Dermis microvascular lymphatic vessel endothelial cell (primary cell): ENCODE measurements around the gene DNAJB12. TPM values are rescaled to one million over a fixed set of nuclear protein-coding genes. Genes with fewer than 3 reads are reported as not detected.
A peak's percentile ranks its signal among the peaks of the same experiment; 100 is the strongest.
"Not testable (repeated sequence)": the region's sequence is repeated elsewhere in the genome, so short reads cannot be mapped to it uniquely, and the experiment has no call there.

ENCODE experiments used
- DNase-seq, 2 donors: peaks; one replicate each; pipeline versions ENCODE4 v3.0.0 to v3.0.0-alpha.2; 2010; ENCODE audit warnings: low read depth in 2 of 2
- total RNA-seq: library from RNA; depleted of rRNA; stranded (reverse); fragments of >200 nt; gene quantifications from 2 replicates; pipeline ENCODE4 v1.2.1, GENCODE V29; 2014

Gene DNAJB12
- total RNA-seq, 1 donor from 2014 or later = 16.8 TPM

DNA sequence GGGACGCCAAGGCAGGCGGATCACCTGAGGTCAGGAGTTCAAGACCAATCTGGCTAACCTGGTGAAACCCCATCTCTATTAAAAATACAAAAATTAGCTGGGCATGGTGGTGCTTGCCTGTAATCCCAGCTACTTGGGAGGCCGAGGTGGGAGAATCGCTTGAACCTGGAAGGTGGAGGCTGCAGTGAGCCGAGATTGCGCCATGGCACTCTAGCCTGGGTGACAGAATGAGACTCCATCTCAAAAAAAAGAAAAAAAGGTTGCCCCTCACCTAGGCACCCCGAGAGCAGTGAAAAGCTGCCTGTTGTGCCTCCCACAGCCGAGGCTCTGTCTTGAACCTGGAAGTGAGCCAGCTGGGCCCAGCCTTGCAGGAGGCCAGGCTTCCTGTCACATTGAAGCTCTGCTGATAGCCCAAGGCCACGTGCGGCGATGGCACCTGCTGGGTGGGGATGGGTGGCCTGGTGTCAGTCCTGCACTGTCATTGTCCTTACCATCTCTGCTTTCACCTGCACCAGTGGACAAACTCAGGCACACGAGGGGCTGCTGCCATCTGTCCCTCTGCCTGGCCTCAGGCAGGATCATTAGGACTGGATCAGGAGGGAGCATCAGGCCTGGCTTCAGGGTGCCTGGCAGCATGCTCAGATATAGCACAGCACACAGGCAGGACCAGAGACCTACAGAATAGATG is 37.8 kb downstream of the DNAJB12 start:
- peak in 1 of 2 donors; percentile 77 for DNase-seq

GRCh38 chr10:72316386-72316700 is 38.4 kb downstream of the DNAJB12 start:
- DNase-seq = peak; percentile 57 to 65

DNA sequence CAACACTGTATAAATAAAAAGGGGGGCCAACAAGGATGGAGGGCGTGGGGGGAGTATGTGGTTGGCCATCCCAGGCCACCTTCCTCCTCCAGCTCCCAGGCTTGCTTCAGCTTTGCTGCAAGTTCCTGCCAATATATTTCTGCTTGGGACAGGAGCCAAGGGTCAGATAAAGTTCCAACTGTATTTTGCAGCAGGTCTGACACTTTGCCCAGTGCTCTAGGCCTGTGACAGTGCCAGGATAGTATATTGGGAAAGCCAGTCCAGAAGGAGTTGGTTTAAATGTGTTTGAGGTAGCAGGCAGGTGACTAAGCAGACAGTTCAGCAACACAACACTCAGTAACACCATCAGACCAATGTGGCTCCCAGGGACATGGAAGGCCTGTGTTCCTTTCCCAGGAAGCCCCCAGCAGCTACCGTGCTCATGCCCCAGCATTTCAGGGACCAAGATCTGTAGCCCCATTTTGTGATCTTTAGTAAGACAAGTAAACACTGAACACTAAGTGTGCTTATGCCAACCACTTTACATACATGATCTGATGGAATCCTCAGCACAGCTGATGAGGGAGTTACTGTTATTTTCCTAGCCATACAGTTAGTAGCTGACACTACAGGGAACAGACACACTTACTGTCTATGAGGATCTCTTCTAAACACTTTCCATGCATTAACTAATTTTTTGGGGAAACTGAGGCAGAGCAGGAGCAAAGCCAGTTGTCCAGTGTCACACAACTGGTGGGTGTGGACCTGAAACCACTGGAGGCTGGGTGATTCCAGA is 38.9 kb downstream of the DNAJB12 start:
- DNase-seq = peak; percentile 64 to 80

DNA sequence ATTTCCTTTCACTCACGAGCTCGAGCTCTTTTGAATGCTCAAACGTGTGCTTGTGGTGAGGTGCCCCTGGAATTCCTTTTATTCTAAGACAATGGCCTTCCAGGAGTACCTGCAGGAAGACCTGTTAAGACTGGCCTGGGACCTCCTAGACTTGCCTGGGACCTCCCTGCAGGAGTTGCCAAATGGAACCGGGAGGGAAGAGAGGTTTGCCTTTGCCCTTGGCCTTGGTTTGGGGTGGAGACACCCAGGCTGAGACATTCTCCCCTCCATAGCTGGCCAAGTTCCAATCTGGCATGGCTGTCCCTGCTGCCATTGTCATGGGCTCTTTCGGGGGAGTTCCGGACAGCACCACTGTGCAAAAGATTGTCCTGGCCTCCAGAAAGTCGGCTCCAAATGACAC is 39.7 kb downstream of the DNAJB12 start:
- peak in 1 of 2 donors; percentile 46 for DNase-seq

- DNase-seq = no peak
These were observed 40.5 kb downstream of the DNAJB12 start for GRCh38 chr10:72314263-72314662.

DNA sequence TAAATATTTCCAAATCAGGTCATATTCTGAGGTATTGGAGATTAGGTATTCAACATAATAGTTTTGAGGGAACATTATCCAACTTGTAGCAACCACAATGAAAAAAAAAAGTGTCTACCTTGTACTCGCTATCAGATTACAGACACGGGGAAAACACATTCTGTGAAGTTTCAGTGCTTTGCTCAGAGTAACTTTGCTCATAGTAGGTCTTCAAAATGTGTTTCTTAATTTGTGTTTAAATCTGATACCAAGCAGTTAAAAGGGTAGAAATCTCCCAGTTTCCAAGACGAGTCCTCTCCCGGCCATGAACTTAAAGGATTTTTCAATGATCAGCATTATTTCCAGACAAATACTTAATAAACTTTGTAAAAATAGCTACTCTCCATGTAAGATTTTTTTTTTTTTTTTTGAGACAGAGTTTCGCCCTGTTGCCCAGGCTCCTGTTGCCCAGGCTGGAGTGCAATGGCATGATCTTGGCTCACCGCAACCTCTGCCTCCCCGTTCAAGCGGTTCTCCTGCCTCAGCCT is 41.8 kb downstream of the DNAJB12 start:
- no peak for DNase-seq

DNA sequence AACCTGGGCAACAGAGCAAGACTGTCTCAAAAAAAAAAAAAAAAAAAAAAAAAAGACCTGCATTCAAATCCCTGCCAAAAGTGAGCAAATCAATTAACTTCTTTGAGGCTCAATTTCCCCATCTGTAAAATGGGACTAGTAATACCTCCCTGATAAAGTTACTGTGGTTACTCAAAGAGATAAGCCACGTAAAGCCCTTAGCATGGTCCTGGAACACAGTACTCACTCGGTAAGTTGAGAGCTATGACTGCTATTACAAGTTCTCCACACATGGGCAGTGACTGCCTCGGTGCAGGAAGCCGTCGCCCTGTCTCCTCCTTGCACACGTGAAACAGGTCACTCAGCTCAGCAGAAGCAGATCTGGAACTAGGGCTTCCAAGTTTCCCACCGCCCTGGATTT is 43.1 kb downstream of the DNAJB12 start:
- DNase-seq = no peak

- DNase-seq = no peak
These were observed 44.1 kb downstream of the DNAJB12 start for GRCh38 chr10:72310636-72311035.

GRCh38 chr10:72310241-72310633 is 44.5 kb downstream of the DNAJB12 start:
- peak in 1 of 2 donors; percentile 55 for DNase-seq

DNA sequence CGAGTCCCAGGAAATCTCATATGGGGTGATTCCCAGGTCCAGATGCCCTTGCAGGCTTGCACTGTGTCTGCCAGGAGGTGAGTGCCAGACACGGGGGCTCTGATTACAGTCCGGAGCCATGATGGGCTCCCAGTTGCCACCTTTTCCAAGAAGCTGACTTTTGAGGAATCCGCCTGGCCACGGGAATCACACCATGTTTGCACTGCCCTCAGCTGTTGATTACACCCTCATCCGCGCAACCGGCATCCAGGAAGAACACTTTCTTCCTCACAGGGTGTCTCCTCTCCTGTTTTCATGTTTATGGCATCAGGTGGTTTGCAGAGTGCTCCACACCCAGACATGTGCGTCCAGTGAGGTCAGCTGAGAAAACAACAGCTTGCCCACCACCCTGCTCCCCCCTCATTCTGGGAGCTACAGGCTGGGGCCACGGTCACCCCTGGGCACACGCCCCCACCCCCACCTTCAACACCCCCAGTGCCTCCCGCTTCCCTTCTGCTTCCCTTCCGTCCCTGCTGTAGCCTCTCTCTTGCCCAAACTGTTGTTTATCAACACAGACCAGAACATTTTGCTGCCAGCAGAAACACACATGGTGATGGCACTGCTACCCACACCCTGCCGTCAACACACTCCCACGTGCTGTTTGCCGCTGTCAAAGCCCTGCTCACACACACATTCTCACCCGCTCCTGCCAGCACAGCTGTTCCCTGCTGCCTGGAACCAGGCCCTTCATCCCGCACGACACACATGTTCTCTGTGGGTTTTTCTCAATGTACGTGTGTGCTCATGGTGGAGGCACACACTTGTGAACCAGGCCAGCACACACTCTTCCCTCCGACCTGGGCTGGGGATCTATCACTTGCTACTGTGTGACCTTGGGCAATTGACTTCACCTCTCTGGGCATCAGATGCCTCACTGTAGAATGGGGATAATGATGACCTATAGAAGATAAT is 45.2 kb downstream of the DNAJB12 start:
- DNase-seq = peak in 1 of 2 donors; percentile 43

GRCh38 chr10:72308320-72308987 is 46.3 kb downstream of the DNAJB12 start:
- DNase-seq = peak in 1 of 2 donors; percentile 79

DNA sequence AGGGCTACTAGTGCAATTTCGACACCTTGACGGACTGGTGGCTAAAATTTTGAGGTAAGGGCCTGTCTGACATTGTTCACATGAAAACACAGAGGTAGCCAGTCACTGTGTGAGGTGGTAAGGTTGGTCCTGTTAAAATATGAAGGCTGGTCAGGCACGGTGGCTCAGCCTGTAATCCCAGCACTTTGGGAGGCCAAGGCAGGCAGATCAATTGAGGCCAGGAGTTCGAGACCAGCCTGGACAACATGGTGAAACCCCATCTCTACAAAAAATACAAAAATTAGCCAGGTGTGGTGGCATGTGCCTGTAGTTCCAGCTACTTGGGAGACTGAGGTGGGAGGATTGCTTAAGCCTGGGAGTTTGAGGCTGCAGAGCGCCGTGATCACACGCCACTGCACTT is 47.0 kb downstream of the DNAJB12 start:
- DNase-seq = not testable (repeated sequence)

GRCh38 chr10:72306215-72306760 is 48.4 kb downstream of the DNAJB12 start:
- DNase-seq = no peak

DNA sequence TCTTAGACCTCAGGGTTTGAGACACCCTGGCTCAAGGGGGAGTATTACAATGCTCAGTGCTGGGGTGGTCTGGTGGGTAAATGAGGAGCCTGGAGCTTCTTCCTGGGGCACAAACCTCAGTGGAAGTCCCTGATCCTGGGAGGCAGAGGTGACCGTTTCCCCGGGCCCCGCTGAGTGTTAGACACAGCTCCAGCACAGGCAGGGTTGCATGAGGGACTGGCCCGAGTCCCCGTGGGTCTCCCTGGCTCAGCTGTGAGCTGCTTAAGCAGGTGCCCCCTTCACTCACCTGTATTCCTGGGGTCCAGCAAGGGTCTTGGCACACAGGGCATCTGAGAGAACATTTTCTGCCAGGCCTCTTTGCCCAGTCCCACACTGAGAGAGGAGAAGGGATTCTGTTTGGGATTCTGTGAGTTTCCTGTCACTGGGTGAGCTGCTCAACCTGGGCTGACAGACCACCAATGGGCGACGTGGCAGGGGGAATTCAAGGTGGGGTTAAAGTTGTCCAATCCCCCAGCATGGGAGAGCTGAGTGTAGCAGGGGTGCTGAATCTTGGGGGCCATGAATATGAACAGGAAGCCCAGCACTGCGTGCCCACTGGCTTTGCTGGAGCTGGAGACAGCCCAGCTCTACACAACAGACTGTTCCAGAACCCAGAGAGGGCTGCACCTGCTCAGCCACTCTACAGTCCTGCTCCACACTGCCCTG is 51.1 kb downstream of the DNAJB12 start:
- DNase-seq = no peak

- no peak for DNase-seq
These were observed 55.9 kb downstream of the DNAJB12 start for GRCh38 chr10:72298592-72299519.

DNA sequence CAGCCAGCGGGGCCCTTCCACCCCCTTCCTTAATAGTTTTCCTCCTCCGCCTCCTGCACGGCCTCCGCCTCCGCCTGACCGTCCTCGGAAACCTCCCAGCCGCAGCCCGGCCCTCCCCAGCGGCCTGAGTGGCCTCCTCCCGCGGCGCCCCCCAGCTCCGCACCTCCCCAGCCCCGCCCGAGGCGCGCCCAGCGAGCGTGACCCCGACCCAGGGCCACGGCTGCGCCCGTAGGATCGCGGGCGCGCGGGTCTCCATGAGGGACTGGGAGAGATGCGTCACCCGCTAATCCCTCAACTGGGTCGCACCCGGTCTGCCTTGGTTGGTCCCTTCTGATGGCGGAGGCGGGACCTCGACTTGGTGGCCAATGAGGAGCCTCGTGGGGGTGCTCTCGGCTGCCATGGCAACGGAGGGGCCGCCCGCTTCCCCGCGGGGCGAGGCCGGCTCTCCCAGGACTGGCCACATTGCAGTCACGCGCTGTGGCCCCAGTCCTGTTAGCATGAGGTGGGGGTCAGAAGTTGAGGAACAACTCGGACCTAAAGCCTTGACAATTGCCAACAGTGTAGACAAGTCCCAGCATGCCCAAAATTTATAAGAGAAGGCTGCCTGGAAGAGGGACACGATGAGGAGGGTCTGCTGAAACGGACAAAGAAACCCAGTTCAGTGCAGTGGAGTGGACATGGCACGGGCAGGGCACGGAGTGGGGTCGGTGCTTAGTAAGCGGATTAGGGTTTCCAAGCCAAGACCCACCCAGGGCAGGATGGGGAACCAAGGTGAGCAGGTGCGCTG is 56.7 kb downstream of the DNAJB12 start:
- peak; percentile 95 to 98 for DNase-seq

DNA sequence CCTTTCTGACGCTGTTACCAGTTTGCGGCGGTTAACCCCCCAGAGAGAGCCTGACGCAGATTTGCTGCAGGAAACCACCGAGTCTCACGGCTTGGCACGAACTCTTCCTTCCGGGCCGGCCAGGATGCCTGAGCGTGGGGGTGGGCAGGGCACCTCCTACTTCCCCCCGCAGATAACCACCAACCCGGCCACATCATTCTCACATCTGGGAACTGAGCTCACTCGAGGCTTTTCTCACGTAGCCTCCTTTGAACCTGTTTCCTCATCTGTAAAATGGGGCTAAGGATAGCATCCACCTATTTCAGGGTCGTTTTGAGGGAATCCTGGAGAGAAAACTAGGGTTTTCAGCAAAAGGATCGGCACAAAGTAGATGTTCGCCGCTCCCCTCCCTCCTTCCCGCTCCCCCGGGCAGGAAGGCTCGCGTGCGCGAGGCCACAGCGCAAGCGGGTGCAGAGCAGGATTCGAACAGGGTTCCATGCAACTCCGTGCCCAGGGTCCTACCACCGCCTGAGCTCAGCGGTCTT is 57.4 kb downstream of the DNAJB12 start:
- peak; percentile 80 to 89 for DNase-seq

DNA sequence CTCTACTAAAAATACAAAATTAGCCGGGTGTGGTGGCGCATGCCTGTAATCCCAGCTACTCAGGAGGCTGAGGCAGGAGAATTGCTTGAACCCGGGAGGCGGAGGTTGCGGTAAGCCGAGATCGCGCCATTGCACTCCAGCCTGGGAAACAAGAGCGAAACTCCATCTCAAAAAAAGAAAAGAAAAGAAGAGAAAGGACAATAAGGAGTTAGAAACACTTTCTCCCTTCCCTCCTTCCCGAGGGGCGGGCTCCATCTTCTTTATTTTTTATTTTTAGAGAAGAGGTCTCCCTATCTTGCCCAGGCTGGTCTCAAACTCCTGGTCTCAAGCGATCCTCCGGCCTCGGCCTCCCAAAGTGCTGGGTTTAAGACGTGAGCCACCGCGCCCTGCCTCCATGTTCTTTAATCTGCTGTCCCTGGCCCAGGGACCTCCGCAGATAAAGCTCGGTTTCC is 57.9 kb downstream of the DNAJB12 start:
- DNase-seq = not testable (repeated sequence)
